Neural progenitor cell (in vitro differentiated cells): ENCODE measurements around the gene CFAP119. TPM values are rescaled to one million over a fixed set of nuclear protein-coding genes. Genes with fewer than 3 reads are reported as not detected.

Source experiments
- DNase-seq: peaks from one replicate; pipeline ENCODE4 v3.0.0-alpha.2; 2016; ENCODE audit warnings: low spot score
- H2AFZ ChIP-seq: fragments of 200-600 bp; sonication (generic); replicated peaks from 2 replicates; pipeline ENCODE4 v1.6.1; 2016; ENCODE audit warnings: antibody characterized with exemption
- H3F3A ChIP-seq: fragments of 200-600 bp; sonication (generic); 2 replicates; pipeline ENCODE4 v1.6.1; 2016; ENCODE audit warnings: antibody characterized with exemption, low read depth
- H3K27ac ChIP-seq: fragments of 200-600 bp; sonication (generic); 2 replicates; pipeline ENCODE4 v1.5.1; 2016; ENCODE audit warnings: mild to moderate bottlenecking
- H3K27me3 ChIP-seq: fragments of 200-600 bp; sonication (generic); 2 replicates; pipeline ENCODE4 v1.6.1; 2016; ENCODE audit warnings: mild to moderate bottlenecking, moderate library complexity
- H3K36me3 ChIP-seq: fragments of 200-600 bp; sonication (generic); 2 replicates; pipeline ENCODE4 v1.5.1; 2016
- H3K4me1 ChIP-seq: fragments of 200-600 bp; sonication (generic); 2 replicates; pipeline ENCODE4 v1.6.1; 2016; ENCODE audit warnings: mixed run types
- H3K4me2 ChIP-seq: fragments of 200-600 bp; sonication (generic); 2 replicates; pipeline ENCODE4 v1.6.1; 2016
- H3K4me3 ChIP-seq: fragments of 200-600 bp; sonication (generic); 2 replicates; pipeline ENCODE4 v1.5.1; 2016
- H3K79me2 ChIP-seq: fragments of 200-600 bp; sonication (generic); 2 replicates; pipeline ENCODE4 v1.6.1; 2016; ENCODE audit warnings: low read depth
- H3K9ac ChIP-seq: fragments of 200-600 bp; sonication (generic); 2 replicates; pipeline ENCODE4 v1.6.1; 2016
- H3K9me3 ChIP-seq: fragments of 200-600 bp; sonication (generic); 2 replicates; pipeline ENCODE4 v1.5.1; 2016; ENCODE audit warnings: low read depth
- H4K20me1 ChIP-seq: fragments of 200-600 bp; sonication (generic); 2 replicates; pipeline ENCODE4 v1.6.1; 2016; ENCODE audit warnings: low read depth
- H3K27ac Mint-ChIP-seq: 3 replicates; pipeline ENCODE4 v1.8.0; 2021; ENCODE audit warnings: mixed read lengths
- H3K27me3 Mint-ChIP-seq: 2 replicates; pipeline ENCODE4 v1.8.0; 2022; ENCODE audit warnings: low read depth, mild to moderate bottlenecking, inconsistent platforms, moderate library complexity, mixed read lengths; ENCODE audit not compliant: insufficient read depth
- H3K36me3 Mint-ChIP-seq: 3 replicates; pipeline ENCODE4 v1.8.0; 2021; ENCODE audit warnings: mixed read lengths
- H3K4me1 Mint-ChIP-seq: 3 replicates; pipeline ENCODE4 v1.8.0; 2021; ENCODE audit warnings: mixed read lengths
- H3K4me3 Mint-ChIP-seq: 3 replicates; pipeline ENCODE4 v1.8.0; 2021; ENCODE audit warnings: mild to moderate bottlenecking, moderate library complexity, mixed read lengths
- H3K9me3 Mint-ChIP-seq: 3 replicates; pipeline ENCODE4 v1.8.0; 2020; ENCODE audit warnings: mixed read lengths
- EZH2 ChIP-seq: fragments of 200-600 bp; sonication (generic); IDR thresholded peaks from 2 replicates; pipeline ENCODE4 v1.6.1; 2017; ENCODE audit warnings: antibody characterized with exemption, mild to moderate bottlenecking, moderate library complexity
- EZH2phosphoT487 ChIP-seq: fragments of 200-600 bp; sonication (generic); IDR thresholded peaks from 2 replicates; pipeline ENCODE4 v1.6.1; 2017; ENCODE audit warnings: antibody characterized with exemption
- total RNA-seq: library from RNA; depleted of rRNA; stranded (reverse); fragments of >200 nt; gene quantifications from 2 replicates; pipeline ENCODE4 v1.2.3, GENCODE V29; 2015; ENCODE audit warnings: low replicate concordance
- TF ChIP-seq, protein P1 (sequence below): fragments of 200-600 bp; sonication (generic); IDR thresholded peaks from 2 replicates; pipeline ENCODE4 v1.5.1; 2017; ENCODE audit warnings: antibody characterized with exemption, mild to moderate bottlenecking

The CFAP119 gene
- total RNA-seq, 1 donor from 2014 or later: 0.56 TPM

DNA sequence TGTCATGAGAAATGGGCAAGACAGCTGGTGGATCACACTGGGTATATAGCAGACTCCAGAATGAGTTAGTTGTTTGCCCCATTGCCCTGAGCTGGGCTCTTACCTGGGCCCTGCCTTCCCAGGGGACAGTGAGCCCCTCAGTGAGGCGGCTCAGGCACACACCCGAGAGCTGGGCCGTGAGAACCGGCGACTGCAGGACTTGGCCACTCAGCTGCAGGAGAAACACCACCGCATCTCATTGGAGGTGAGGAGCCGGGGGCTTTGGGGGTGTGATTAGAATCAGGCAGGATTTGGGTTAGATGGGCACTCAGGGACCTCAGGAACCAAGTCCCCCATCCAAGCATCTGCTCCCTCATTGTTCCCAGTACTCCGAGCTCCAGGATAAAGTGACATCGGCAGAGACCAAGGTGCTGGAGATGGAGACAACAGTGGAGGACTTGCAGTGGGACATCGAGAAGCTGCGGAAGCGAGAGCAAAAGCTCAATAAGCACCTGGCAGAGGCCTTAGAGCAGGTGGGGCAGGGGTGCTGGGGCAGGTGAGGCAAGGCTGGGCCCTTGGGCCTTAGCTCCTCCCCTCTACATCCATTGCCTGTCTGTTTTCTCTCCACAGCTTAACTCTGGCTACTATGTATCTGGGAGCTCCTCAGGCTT, 3.1 kb upstream of the CFAP119 start:
- Mint-ChIP-seq H3K27me3 (peaks cover 8% of the 10 kb centered on the region), H3K9me3 (no peaks in the 10 kb centered on the region), H3K36me3 (peaks cover 35% of the 10 kb centered on the region), H3K4me1 (peaks cover 27% of the 10 kb centered on the region), H3K27ac (no peak overlapping the region), H3K4me3 (no peak overlapping the region)
- no peaks in the 10 kb centered on the region for H3K9me3 ChIP-seq
- H3K79me2 ChIP-seq: peaks cover 22% of the 10 kb centered on the region
- H3K27me3 ChIP-seq: no peaks in the 10 kb centered on the region
- no peak overlapping the region for H3K9ac ChIP-seq
- H3K4me3 ChIP-seq: no peak overlapping the region
- no peak overlapping the region for H3K27ac ChIP-seq
- H3F3A ChIP-seq: peaks cover 16% of the 10 kb centered on the region
- no peak overlapping the region for H2AFZ ChIP-seq
- H3K4me1 ChIP-seq: peaks cover 15% of the 10 kb centered on the region
- TF ChIP-seq, protein P1, sequence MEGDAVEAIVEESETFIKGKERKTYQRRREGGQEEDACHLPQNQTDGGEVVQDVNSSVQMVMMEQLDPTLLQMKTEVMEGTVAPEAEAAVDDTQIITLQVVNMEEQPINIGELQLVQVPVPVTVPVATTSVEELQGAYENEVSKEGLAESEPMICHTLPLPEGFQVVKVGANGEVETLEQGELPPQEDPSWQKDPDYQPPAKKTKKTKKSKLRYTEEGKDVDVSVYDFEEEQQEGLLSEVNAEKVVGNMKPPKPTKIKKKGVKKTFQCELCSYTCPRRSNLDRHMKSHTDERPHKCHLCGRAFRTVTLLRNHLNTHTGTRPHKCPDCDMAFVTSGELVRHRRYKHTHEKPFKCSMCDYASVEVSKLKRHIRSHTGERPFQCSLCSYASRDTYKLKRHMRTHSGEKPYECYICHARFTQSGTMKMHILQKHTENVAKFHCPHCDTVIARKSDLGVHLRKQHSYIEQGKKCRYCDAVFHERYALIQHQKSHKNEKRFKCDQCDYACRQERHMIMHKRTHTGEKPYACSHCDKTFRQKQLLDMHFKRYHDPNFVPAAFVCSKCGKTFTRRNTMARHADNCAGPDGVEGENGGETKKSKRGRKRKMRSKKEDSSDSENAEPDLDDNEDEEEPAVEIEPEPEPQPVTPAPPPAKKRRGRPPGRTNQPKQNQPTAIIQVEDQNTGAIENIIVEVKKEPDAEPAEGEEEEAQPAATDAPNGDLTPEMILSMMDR: no peak
- TF ChIP-seq EZH2: no peak
- TF ChIP-seq EZH2phosphoT487: no peak
- H4K20me1 ChIP-seq: peaks cover 27% of the 10 kb centered on the region
- no peak for DNase-seq
- H3K4me2 ChIP-seq: no peak overlapping the region
- peaks cover 14% of the 10 kb centered on the region for H3K36me3 ChIP-seq

- peaks cover 27% of the 10 kb centered on the region for H3K4me1 Mint-ChIP-seq
- H3K4me3 Mint-ChIP-seq: peak overlapping the region; percentile 95
- H3K36me3 Mint-ChIP-seq: peaks cover 34% of the 10 kb centered on the region
- peaks cover 15% of the 10 kb centered on the region for H3K4me1 ChIP-seq
- no peaks in the 10 kb centered on the region for H3K27me3 ChIP-seq
- H3F3A ChIP-seq: peaks cover 16% of the 10 kb centered on the region
- H3K9me3 ChIP-seq: no peaks in the 10 kb centered on the region
- no peak for DNase-seq
- H3K4me3 ChIP-seq: no peak overlapping the region
- no peaks in the 10 kb centered on the region for H3K9me3 Mint-ChIP-seq
- H3K9ac ChIP-seq: no peak overlapping the region
- peaks cover 14% of the 10 kb centered on the region for H3K36me3 ChIP-seq
- H3K4me2 ChIP-seq: no peak overlapping the region
- no peak overlapping the region for H3K27ac ChIP-seq
- H4K20me1 ChIP-seq: peaks cover 27% of the 10 kb centered on the region
- no peak overlapping the region for H3K27ac Mint-ChIP-seq
- H3K27me3 Mint-ChIP-seq: peaks cover 8% of the 10 kb centered on the region
- H2AFZ ChIP-seq: no peak overlapping the region
- peaks cover 22% of the 10 kb centered on the region for H3K79me2 ChIP-seq
- no peak for TF ChIP-seq EZH2phosphoT487
- no peak for TF ChIP-seq EZH2
- TF ChIP-seq, protein P1: no peak
Measured at GRCh38 chr16:30764086-30764485, 2.2 kb upstream of the CFAP119 start.

DNA sequence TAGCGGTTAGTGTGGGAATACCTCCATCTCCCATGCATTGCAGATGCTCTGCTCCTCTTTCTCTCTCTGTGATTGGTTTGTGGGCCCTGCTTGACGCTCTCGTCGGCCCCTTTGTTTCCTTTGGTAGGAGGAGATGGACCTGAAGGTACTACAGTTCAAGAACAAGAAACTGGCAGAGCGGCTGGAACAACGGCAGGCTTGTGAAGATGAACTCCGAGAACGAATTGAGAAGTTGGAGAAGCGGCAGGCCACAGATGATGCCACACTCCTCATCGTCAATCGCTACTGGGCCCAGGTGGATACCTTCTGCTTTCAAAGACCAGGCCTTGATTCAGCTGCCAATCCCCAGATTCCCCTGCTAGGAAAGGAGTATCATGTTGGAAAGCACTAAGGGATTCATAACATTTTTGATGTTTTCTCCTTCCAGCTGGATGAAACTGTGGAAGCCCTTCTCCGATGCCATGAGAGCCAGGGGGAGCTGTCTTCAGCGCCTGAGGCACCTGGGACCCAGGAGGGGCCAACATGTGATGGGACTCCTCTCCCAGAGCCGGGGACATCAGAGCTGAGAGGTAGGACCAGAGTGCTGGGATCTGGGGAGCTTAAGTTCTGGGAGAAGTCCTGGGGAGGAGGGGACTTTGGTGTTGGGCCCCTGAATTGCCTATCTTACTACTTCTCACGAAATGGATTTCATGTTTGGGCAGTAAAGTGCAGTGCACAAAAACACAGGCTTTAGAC, 1.3 kb upstream of the CFAP119 start:
- Histone ChIP-seq H3K4me2 (peak overlapping the region; percentile 98), H3K4me3 (peak overlapping the region; percentile 80), H3K4me1 (peaks cover 15% of the 10 kb centered on the region), H3K27me3 (no peaks in the 10 kb centered on the region), H3K36me3 (peaks cover 14% of the 10 kb centered on the region), H3K79me2 (peaks cover 22% of the 10 kb centered on the region), H4K20me1 (peaks cover 27% of the 10 kb centered on the region), H3K9ac (peak overlapping the region; percentile 93), H3K27ac (no peak overlapping the region), H2AFZ (no peak overlapping the region), H3F3A (peaks cover 16% of the 10 kb centered on the region), H3K9me3 (no peaks in the 10 kb centered on the region)
- peak overlapping the region; percentile 83 for H3K27ac Mint-ChIP-seq
- peaks cover 27% of the 10 kb centered on the region for H3K4me1 Mint-ChIP-seq
- H3K9me3 Mint-ChIP-seq: no peaks in the 10 kb centered on the region
- peaks cover 10% of the 10 kb centered on the region for H3K27me3 Mint-ChIP-seq
- TF ChIP-seq EZH2phosphoT487: no peak
- TF ChIP-seq EZH2: no peak
- TF ChIP-seq, protein P1: no peak
- no peak for DNase-seq
- peaks cover 30% of the 10 kb centered on the region for H3K36me3 Mint-ChIP-seq
- H3K4me3 Mint-ChIP-seq: peak overlapping the region; percentile 95
